GM21619 (cell line): ENCODE measurements around the gene UCHL5.
A peak's percentile ranks its signal among the peaks of the same experiment; 100 is the strongest.
"Not testable (repeated sequence)": the region's sequence is repeated elsewhere in the genome, so short reads cannot be mapped to it uniquely, and the experiment has no call there.

Experiments
- ATAC-seq: cut with Tn5 transposase; IDR thresholded peaks from one replicate; pipeline ENCODE4 v1.9.1; 2021; ENCODE audit not compliant: unreplicated experiment

The UCHL5 gene

DNA sequence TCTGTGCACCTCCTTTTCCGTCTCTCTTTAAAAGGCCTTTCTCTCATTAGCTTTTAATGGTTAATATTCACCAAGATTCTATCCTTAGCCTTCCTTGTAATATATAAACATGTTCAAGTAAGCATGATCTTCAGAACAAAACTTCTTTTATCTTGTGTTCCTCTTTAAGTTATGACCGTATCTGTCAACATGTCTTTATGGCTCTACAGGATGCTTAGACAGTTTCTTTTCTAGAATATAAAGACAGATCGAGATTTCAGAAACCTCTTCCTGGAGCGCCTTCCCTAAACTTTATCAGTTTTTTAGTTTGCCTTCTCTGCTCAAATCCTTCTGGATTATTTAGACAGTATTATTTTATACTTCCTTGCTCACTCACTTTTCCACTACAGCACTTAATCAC is 7.4 kb upstream of the UCHL5 start:
- no peak for ATAC-seq

- ATAC-seq = no peak
These were observed 6.8 kb upstream of the UCHL5 start for GRCh38 chr1:193065954-193066353.

- ATAC-seq = no peak
These were observed 3.7 kb upstream of the UCHL5 start for GRCh38 chr1:193062698-193063463.

GRCh38 chr1:193060938-193061337 is 1.8 kb upstream of the UCHL5 start:
- no peak for ATAC-seq

DNA sequence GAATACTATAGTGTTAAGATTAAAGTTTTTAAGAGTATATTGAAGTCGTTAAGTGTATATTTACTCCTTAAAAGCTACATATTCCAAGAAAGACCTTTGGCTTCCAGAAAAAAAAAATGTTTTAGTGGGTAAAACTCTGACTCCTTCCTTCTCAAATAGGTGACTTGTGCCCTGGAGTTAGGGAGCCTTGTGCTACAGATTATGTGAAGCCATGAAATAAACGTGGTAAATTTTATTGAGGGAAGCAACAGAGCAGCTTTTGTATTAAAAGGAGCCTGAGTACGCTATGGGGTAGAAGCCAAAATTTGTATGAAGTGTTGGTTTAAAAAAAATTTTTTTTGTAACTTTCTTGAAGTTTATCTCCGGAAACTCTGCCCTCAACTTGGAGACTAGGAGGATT is 1.2 kb upstream of the UCHL5 start:
- no peak for ATAC-seq

- ATAC-seq = no peak
These were observed 899 bp upstream of the UCHL5 start for GRCh38 chr1:193060115-193060403.

DNA sequence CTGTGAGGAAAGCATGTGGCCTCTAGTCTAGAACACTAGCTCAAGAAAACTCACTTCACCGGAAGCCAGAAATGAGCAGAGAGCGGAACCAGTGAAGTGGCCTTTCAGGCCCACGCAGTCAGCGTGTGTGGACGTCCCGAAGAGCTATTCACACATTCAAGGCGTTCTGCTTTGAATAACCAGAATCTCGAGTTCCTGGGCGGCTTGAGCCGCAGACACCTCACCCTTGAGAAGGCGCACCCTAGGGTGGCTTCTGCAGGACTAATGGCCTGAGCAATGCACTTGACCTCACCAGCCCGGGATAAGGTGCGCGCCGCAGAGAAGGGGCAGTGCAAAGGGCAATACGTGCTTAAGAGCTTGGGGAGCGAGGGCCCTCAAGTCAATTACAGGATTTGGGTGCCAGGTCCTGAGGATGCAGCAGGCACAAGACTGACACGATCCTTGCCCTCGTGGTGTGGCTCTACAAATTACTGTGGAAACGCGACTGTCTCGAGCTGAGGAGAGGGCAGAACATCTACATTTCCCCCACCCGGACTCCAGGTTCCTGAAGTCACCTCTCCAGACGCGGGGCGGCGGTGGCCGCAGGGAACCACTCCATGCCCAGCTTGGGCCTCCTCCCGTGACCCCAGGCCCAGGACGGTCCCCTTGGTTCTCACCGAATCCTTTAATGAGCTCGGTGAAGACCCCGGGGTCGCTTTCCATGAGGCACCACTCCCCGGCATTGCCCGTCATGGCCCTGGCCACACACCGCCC is 455 bp downstream of the UCHL5 start:
- ATAC-seq = peak; percentile 41

DNA sequence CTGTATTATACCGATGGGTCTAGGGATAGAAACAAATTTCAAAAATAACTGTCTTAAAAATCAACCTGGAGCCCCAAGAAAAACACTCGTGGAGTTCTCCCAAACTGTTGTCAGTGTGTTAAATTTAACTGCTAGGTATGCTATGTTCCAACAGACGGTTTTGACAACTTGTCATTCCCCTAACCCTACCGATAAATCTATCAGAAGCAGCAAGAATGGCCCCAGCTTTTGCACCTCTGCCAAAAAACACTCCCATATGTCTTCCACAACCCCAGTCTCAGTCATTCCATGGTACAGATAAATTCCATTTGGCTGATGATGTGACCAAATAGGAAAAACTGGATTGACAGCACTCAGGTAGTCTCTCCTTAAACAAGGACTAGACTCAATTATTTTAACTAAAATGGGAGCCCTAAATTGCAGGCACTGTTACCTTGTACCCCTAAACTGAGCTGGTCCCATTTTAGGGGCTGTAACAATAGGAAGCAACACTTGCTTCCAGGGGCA is 4.9 kb downstream of the UCHL5 start:
- no peak for ATAC-seq

DNA sequence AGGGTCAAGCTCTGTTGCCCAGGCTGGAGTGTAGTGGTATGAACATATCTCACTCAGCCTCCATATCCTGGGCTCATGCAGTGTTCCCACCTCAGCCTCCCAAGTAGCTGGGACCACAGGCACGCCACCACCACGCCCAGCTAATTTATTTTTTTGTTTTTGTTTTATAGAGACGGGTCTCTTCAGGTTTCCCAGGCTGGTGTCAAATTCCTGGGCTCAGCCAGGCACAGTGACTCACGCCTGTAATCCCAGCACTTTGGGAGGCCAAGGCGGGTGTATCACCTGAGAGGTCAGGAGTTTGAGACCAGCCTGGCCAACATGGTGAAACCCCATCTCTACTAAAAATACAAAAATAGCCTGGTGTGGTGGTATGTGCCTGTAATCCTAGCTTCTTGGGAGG is 10.2 kb downstream of the UCHL5 start:
- ATAC-seq = not testable (repeated sequence)

DNA sequence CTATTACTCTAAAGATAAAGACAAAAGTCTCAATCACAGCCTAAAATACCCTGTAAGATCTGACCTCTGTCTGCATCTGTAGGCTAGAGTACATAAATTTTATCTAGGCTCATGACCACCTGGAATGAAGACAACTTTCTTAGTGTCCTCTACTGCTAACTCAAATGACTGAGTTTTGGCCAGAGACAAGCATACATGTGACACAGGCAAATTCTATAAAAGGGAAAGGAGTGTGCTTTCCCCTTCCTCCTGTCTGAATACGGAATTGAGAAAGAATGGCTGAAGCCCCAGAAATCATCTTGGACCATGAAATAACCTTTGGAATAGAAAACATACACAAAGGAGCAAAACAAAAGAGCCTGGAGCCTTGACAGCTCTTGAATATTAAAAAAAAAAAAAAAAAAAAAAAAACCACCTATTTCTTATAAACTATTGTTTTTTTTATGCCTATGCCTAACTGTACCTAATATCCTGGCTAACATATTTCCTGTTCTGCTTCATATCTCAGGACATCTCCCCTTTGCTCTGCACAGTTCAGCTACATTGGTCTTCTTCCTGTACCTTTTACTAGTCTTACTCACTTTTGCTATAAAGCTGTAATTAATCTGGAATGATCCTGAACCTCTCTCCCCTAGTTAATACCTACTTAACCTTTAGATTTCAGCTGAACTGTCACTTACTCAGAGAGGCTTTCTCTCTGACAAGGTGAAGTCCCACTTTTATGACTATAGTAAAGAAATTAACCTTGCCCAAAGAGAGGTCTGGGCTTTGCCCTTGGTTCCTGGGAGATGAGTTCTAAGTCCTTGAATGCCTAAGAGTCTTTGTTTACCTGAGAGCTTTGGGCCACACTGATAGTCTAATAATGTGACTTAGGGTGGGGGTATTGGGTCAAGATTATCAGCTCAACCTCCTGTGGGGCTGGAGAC is 16.1 kb downstream of the UCHL5 start:
- no peak for ATAC-seq

GRCh38 chr1:193040011-193040410 is 19.1 kb downstream of the UCHL5 start:
- ATAC-seq = no peak

DNA sequence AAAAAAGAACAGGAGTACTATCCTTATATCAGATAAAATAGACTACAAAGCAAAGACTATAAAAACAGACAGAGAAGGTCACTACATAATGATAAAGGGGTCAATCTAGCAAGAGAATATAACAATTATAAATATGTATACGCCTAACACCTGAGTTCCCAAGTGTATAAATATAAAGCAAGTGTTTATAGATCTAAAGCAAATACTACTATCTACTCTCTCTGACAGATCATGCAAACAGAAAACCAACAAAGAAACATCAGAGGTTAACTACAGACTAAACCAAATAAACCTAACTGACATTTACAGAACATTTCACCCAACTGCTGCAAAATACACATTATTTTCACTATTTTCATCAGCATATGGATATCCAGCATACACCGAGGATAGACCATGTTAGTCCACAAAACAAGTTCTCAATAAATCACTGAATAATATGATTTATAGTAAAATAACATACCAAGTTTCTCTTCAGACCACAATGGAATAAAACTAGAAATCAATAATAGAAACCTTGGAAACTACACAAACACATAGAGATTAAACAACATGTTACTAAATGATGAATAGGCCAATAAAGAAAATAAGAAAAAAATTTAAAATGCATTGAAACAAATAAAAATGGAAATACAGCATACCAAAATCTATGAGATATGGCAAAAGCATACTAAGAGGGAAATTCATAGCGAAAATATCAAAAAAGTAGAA is 22.7 kb downstream of the UCHL5 start:
- ATAC-seq = no peak

- ATAC-seq = no peak
These were observed 25.6 kb downstream of the UCHL5 start for GRCh38 chr1:193033610-193034009.

GRCh38 chr1:193032643-193033427 is 26.3 kb downstream of the UCHL5 start:
- not testable (repeated sequence) for ATAC-seq

- peak; percentile 53 for ATAC-seq
These were observed 27.7 kb downstream of the UCHL5 start for GRCh38 chr1:193031431-193031830.

- no peak for ATAC-seq
These were observed 28.9 kb downstream of the UCHL5 start for GRCh38 chr1:193030280-193030679.

GRCh38 chr1:193025218-193025617 is 33.9 kb downstream of the UCHL5 start:
- ATAC-seq = no peak

DNA sequence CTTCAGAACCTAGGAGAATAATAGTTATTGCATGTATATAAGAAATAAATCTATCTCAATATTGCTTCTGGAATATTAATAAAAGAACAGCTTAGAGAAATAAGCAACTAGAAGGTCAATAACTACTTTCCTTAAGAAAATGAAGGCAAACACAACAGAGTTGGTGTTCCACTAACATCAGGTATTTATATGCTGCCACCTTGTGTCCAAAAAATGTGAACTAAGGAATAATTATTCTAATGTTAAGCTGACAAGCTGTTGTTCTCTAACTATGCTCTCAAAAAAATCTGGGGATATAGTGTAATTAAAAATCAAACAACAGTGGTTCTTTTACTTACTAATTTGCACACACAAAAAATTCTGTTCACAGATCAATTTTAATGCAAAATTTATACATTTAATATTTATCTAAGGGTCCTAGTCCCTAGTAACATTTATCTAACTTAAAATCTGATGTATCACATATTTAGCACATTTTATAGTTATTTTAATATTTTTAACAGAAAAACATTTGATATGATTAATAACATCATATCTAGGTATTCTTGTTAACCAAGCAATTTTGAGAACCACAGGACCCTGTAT is 39.6 kb downstream of the UCHL5 start:
- ATAC-seq = peak; percentile 60

DNA sequence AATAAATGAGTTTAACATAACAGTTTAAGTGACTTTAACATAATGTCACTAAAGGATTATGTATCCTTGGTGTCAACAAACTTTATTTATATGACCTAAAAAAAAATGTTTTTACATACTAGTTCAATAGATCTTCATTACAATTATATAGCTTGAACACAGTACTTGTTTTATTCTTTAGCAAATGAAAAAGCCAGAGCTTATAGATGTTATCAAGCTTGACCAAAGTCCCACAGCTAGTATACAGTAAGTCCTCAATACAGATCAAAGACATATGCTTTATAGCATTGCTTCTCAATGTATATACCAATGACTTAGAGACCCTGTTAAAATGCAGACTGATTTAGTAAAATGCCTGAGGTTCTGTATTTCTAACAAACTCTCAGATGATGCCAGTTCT is 42.4 kb downstream of the UCHL5 start:
- ATAC-seq = no peak

GRCh38 chr1:193014400-193014799 is 44.8 kb downstream of the UCHL5 start:
- no peak for ATAC-seq
